HG02970 (cell line): ENCODE results near the gene S100A16.
"Not testable (repeated sequence)": the region's sequence is repeated elsewhere in the genome, so short reads cannot be mapped to it uniquely, and the experiment has no call there.

Experiments
- ATAC-seq: cut with Tn5 transposase; IDR thresholded peaks from one replicate; pipeline ENCODE4 v1.9.1; 2021; ENCODE audit warnings: mild to moderate bottlenecking, moderate library complexity, moderate number of reproducible peaks; ENCODE audit not compliant: unreplicated experiment, low FRiP score

Gene S100A16

GRCh38 chr1:153566414-153567371, 46.2 kb downstream of the S100A16 start:
- ATAC-seq, result no peak

GRCh38 chr1:153565529-153566374, 47.2 kb downstream of the S100A16 start, which contains the start of gene S100A2:
Gene S100A2 (minus strand): TSS chr1:153565844. CDS start chr1:153563877, 1,967 bp downstream.
- ATAC-seq, result no peak

- ATAC-seq, result no peak
These were observed 48.9 kb downstream of the S100A16 start for GRCh38 chr1:153563991-153564390.

GRCh38 chr1:153563483-153563901, 49.4 kb downstream of the S100A16 start:
- no peak for ATAC-seq

- ATAC-seq, result not testable (repeated sequence)
These were observed 50.9 kb downstream of the S100A16 start for GRCh38 chr1:153562021-153562420.

GRCh38 chr1:153561466-153561985, 51.4 kb downstream of the S100A16 start:
- ATAC-seq, result no peak

GRCh38 chr1:153560771-153561465, 52.0 kb downstream of the S100A16 start:
- ATAC-seq, result no peak

- ATAC-seq, result no peak
These were observed 52.7 kb downstream of the S100A16 start for GRCh38 chr1:153560241-153560640.

- ATAC-seq, result no peak
These were observed 55.1 kb downstream of the S100A16 start for GRCh38 chr1:153557877-153558276.
